ENCODE measurements around the gene CDH1. TPM values are rescaled to one million over a fixed set of nuclear protein-coding genes. Genes with fewer than 3 reads are reported as not detected.

CDH1 gene
- total and polyA plus RNA-seq, 2 experiments from 2014 or later = 64.1 to 142 TPM

GRCh38 chr16:68728523-68728922 lies 8.6 kb upstream of the CDH1 start:
- no peak for DNase-seq (ENCODE audit: low spot score)
- Histone ChIP-seq H3K4me1 (ENCODE audit: insufficient read depth) (peaks cover 14% of the 10 kb centered on the region), H3K36me3 (ENCODE audit: insufficient read depth) (no peaks in the 10 kb centered on the region), H4K20me1 (replicated peaks; ENCODE audit: insufficient read depth) (no peaks in the 10 kb centered on the region), H3K79me2 (replicated peaks; ENCODE audit: insufficient read depth) (no peaks in the 10 kb centered on the region), H3F3A (replicated peaks; ENCODE audit: low read depth) (peaks cover 7% of the 10 kb centered on the region), H3K27me3 (ENCODE audit: insufficient read depth) (no peaks in the 10 kb centered on the region), H3K27ac (ENCODE audit: low read depth) (no peak overlapping the region), H2AFZ (no peak overlapping the region), H3K4me3 (no peak overlapping the region), H3K9me2 (ENCODE audit: insufficient read depth) (no peaks in the 10 kb centered on the region; the same call in 1 of the 2 replicates), H3K4me2 (no peak overlapping the region)
- TF ChIP-seq EZH2 (IDR thresholded peaks at IDR 0.05; ENCODE audit: low read depth, unreplicated experiment) (no peak), POLR2AphosphoS5 (IDR thresholded peaks at IDR 0.05; ENCODE audit: low read depth) (no peak), NANOG (IDR thresholded peaks at IDR 0.05; ENCODE audit: borderline replicate concordance) (no peak), EZH2phosphoT487 (IDR thresholded peaks at IDR 0.05; ENCODE audit: unreplicated experiment) (no peak), ZNF462 (CRISPR knock-in tag; IDR thresholded peaks at IDR 0.05) (no peak), JUNB (IDR thresholded peaks at IDR 0.05; ENCODE audit: unreplicated experiment) (no peak), CREB1 (CRISPR knock-in tag; IDR thresholded peaks at IDR 0.05; ENCODE audit: low read depth) (no peak), ETS1 (IDR thresholded peaks at IDR 0.05) (no peak), ZNF331 (CRISPR knock-in tag; IDR thresholded peaks at IDR 0.05; ENCODE audit: low read depth) (no peak), STAT1 (IDR thresholded peaks at IDR 0.05; ENCODE audit: unreplicated experiment) (no peak), CTCF (conservative IDR thresholded peaks at IDR 0.05; ENCODE audit: low read depth in 2 of 2) (no peak)
- no peak overlapping the region for H3K4me3 Mint-ChIP-seq
- peaks cover 15% of the 10 kb centered on the region for H3K4me1 Mint-ChIP-seq
- ATAC-seq = no peak
- H3K9me3 Mint-ChIP-seq = no peaks in the 10 kb centered on the region; the same call in 2 of the 3 replicates
- H3K27ac Mint-ChIP-seq = no peak overlapping the region
- H3K36me3 Mint-ChIP-seq (ENCODE audit: low read depth) = no peaks in the 10 kb centered on the region
- peaks cover 1% of the 10 kb centered on the region for H3K27me3 Mint-ChIP-seq (ENCODE audit: insufficient read depth, low read depth, poor library complexity)

Data from GM23338 (cell line).